HL-60 (cell line): Measurements from ENCODE around the gene CBX6.

ENCODE experiments used
- CTCF ChIP-seq: IDR thresholded peaks from one replicate; pipeline ENCODE4 v1.5.1; 2011; ENCODE audit warnings: low read length, control low read depth, inconsistent platforms; ENCODE audit not compliant: insufficient read depth
- POLR2AphosphoS5 ChIP-seq: IDR thresholded peaks from 2 replicates; pipeline ENCODE4 v1.6.1; 2012; ENCODE audit warnings: low read depth
- REST ChIP-seq: IDR thresholded peaks from 2 replicates; pipeline ENCODE4 v1.6.1; 2012; ENCODE audit warnings: low read depth; ENCODE audit not compliant: insufficient replicate concordance

DNA sequence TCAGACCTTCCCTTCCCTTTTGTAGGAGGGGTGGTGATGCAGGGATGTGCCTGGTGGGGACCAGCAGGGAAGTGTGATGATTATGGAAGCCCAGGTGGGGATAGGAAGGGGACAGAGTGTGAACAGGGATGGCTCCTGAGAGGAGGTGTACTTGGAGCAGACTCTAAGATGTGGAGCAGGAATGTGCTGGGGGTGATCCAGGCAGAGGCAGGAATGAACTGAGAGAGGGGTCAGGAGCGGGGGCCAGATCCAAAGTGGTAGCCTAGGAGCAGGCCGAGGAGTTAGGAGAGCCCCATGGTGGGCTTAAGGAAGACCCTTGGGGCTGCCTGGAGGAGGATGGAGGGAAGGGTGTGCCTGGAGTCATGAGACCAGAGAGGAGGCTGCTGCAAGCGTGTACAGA is 31.9 kb downstream of the CBX6 start:
- TF ChIP-seq CTCF, result no peak
- TF ChIP-seq POLR2AphosphoS5, result no peak
- no peak for TF ChIP-seq REST
